GM23338 (cell line): ENCODE measurements around the gene SMG6. TPM values are rescaled to one million over a fixed set of nuclear protein-coding genes. Genes with fewer than 3 reads are reported as not detected.
A peak's percentile ranks its signal among the peaks of the same experiment; 100 is the strongest.

Source experiments
- ATAC-seq: fragments of 200-7000 bp; cut with Tn5 transposase; 3 replicates; pipeline ENCODE4 v1.9.1; 2020
- DNase-seq: peaks from one replicate; pipeline ENCODE4 v3.0.0-alpha.2; 2015; ENCODE audit warnings: low spot score
- H2AFZ ChIP-seq: fragments of 200-600 bp; sonication (generic); 2 replicates; pipeline ENCODE4 v1.8.0; 2016; ENCODE audit warnings: antibody characterized with exemption, mild to moderate bottlenecking, moderate library complexity
- H3F3A ChIP-seq: fragments of 200-600 bp; sonication (generic); replicated peaks from 2 replicates; pipeline ENCODE4 v1.8.0; 2017; ENCODE audit warnings: antibody characterized with exemption, mixed run types, low read depth
- H3K27ac ChIP-seq: fragments of 200-600 bp; sonication (generic); 2 replicates; pipeline ENCODE4 v1.6.1; 2016; ENCODE audit warnings: low read depth
- H3K27me3 ChIP-seq: fragments of 200-600 bp; sonication (generic); 2 replicates; pipeline ENCODE4 v1.8.0; 2016; ENCODE audit warnings: mild to moderate bottlenecking, mixed run types, moderate library complexity; ENCODE audit not compliant: insufficient read depth
- H3K36me3 ChIP-seq: fragments of 200-600 bp; sonication (generic); 2 replicates; pipeline ENCODE4 v1.8.0; 2016; ENCODE audit warnings: mild to moderate bottlenecking; ENCODE audit not compliant: insufficient read depth
- H3K4me1 ChIP-seq: fragments of 200-600 bp; sonication (generic); 2 replicates; pipeline ENCODE4 v1.8.0; 2016; ENCODE audit warnings: mild to moderate bottlenecking, moderate library complexity; ENCODE audit not compliant: insufficient read depth
- H3K4me2 ChIP-seq: fragments of 200-600 bp; sonication (generic); 2 replicates; pipeline ENCODE4 v1.7.1; 2017; ENCODE audit warnings: mixed run types
- H3K4me3 ChIP-seq: fragments of 200-600 bp; sonication (generic); 2 replicates; pipeline ENCODE4 v1.6.1; 2016; ENCODE audit warnings: mixed run types
- H3K79me2 ChIP-seq: fragments of 200-600 bp; sonication (generic); replicated peaks from 2 replicates; pipeline ENCODE4 v1.8.0; 2017; ENCODE audit warnings: mild to moderate bottlenecking; ENCODE audit not compliant: insufficient read depth
- H3K9me2 ChIP-seq: fragments of 200-600 bp; sonication (generic); 2 replicates; pipeline ENCODE4 v1.8.0; 2017; ENCODE audit not compliant: insufficient read depth
- H4K20me1 ChIP-seq: fragments of 200-600 bp; sonication (generic); replicated peaks from 2 replicates; pipeline ENCODE4 v1.8.0; 2017; ENCODE audit warnings: mild to moderate bottlenecking; ENCODE audit not compliant: insufficient read depth
- H3K27ac Mint-ChIP-seq: 2 replicates; pipeline ENCODE4 v1.8.0; 2020; ENCODE audit warnings: inconsistent platforms, mild to moderate bottlenecking, moderate library complexity, mixed read lengths
- H3K27me3 Mint-ChIP-seq: 3 replicates; pipeline ENCODE4 v1.8.0; 2022; ENCODE audit warnings: low read depth, mild to moderate bottlenecking, moderate library complexity, mixed read lengths, inconsistent platforms; ENCODE audit not compliant: insufficient read depth, poor library complexity
- H3K36me3 Mint-ChIP-seq: 3 replicates; pipeline ENCODE4 v1.8.0; 2021; ENCODE audit warnings: low read depth, mild to moderate bottlenecking, inconsistent platforms, moderate library complexity, mixed read lengths
- H3K4me1 Mint-ChIP-seq: 3 replicates; pipeline ENCODE4 v1.8.0; 2020; ENCODE audit warnings: mild to moderate bottlenecking, inconsistent platforms, mixed read lengths
- H3K4me3 Mint-ChIP-seq: 3 replicates; pipeline ENCODE4 v1.8.0; 2021; ENCODE audit warnings: moderate library complexity, mild to moderate bottlenecking, inconsistent platforms, mixed read lengths
- H3K9me3 Mint-ChIP-seq: 3 replicates; pipeline ENCODE4 v1.8.0; 2020; ENCODE audit warnings: moderate library complexity, mild to moderate bottlenecking, inconsistent platforms, mixed read lengths
- CREB1 ChIP-seq: fragments of 250-450 bp; sonication (Bioruptor Pico); IDR thresholded peaks from 2 replicates; pipeline ENCODE4 v1.5.0; 2020; ENCODE audit warnings: low read depth, mild to moderate bottlenecking, moderate library complexity
- CTCF ChIP-seq, 2 experiments: fragments of 200-600 bp in 1 of 2; sonication (generic) in 1 of 2; conservative IDR thresholded peaks; 2 replicates each; pipeline versions ENCODE4 v1.5.1 to v1.6.1; 2016 to 2017; ENCODE audit warnings: antibody characterized with exemption in 2 of 2, low read depth in 2 of 2, mild to moderate bottlenecking in 2 of 2, moderate library complexity in 1 of 2
- ETS1 ChIP-seq: IDR thresholded peaks from 2 replicates; pipeline ENCODE4 v1.6.1; 2016; ENCODE audit warnings: antibody characterized with exemption
- EZH2 ChIP-seq: fragments of 200-600 bp; sonication (generic); IDR thresholded peaks from one replicate; pipeline ENCODE4 v1.8.0; 2017; ENCODE audit warnings: antibody characterized with exemption, mild to moderate bottlenecking, low read depth; ENCODE audit not compliant: unreplicated experiment
- EZH2phosphoT487 ChIP-seq: fragments of 200-600 bp; sonication (generic); IDR thresholded peaks from one replicate; pipeline ENCODE4 v1.8.1; 2018; ENCODE audit warnings: antibody characterized with exemption; ENCODE audit not compliant: unreplicated experiment
- JUNB ChIP-seq: IDR thresholded peaks from one replicate; pipeline ENCODE4 v1.6.1; 2016; ENCODE audit warnings: antibody characterized with exemption; ENCODE audit not compliant: unreplicated experiment
- NANOG ChIP-seq: IDR thresholded peaks from 2 replicates; pipeline ENCODE4 v1.6.1; 2016; ENCODE audit warnings: antibody characterized with exemption, borderline replicate concordance
- POLR2AphosphoS5 ChIP-seq: IDR thresholded peaks from 2 replicates; pipeline ENCODE4 v1.6.1; 2016; ENCODE audit warnings: antibody characterized with exemption, low read depth
- REST ChIP-seq: IDR thresholded peaks from one replicate; pipeline ENCODE4 v1.6.1; 2018; ENCODE audit warnings: antibody characterized with exemption; ENCODE audit not compliant: unreplicated experiment
- STAT1 ChIP-seq: IDR thresholded peaks from one replicate; pipeline ENCODE4 v1.6.1; 2016; ENCODE audit warnings: antibody characterized with exemption; ENCODE audit not compliant: unreplicated experiment
- ZNF114 ChIP-seq: fragments of 250-450 bp; sonication (Bioruptor Pico); IDR thresholded peaks from 2 replicates; pipeline ENCODE4 v1.5.0; 2020; ENCODE audit warnings: mild to moderate bottlenecking, moderate library complexity
- ZNF331 ChIP-seq: fragments of 250-450 bp; sonication (Bioruptor Pico); IDR thresholded peaks from 2 replicates; pipeline ENCODE4 v1.5.0; 2020; ENCODE audit warnings: low read depth, mild to moderate bottlenecking, moderate library complexity
- ZNF462 ChIP-seq: fragments of 250-450 bp; sonication (Bioruptor Pico); IDR thresholded peaks from 2 replicates; pipeline ENCODE4 v1.5.0; 2020; ENCODE audit warnings: mild to moderate bottlenecking, moderate library complexity
- polyA plus RNA-seq: library from polyadenylated mRNA; unstranded; fragments of >200 nt; fragmentation: Nextera tagmentation; extraction: Ambion mirVana; gene quantifications from 2 replicates; pipeline ENCODE4 v1.2.1, GENCODE V29; 2016
- total RNA-seq: library from RNA; depleted of rRNA; stranded (reverse); fragments of >200 nt; shearing (Covaris generic); gene quantifications from 2 replicates; pipeline ENCODE4 v1.2.3, GENCODE V29; 2014

Gene SMG6
- total and polyA plus RNA-seq, 2 experiments from 2014 or later: 10.4 to 43.1 TPM

- Histone ChIP-seq H3K79me2 (no peaks in the 10 kb centered on the region), H3K36me3 (no peaks in the 10 kb centered on the region), H3K9me2 (no peaks in the 10 kb centered on the region), H2AFZ (no peak overlapping the region), H3K27me3 (no peaks in the 10 kb centered on the region), H3K4me2 (no peak overlapping the region), H3K4me1 (0 out of 2 replicates have a peak, but pooled peaks cover 8% of the 10 kb centered on the region), H3F3A (no peaks in the 10 kb centered on the region), H4K20me1 (peaks cover 8% of the 10 kb centered on the region), H3K4me3 (no peak overlapping the region), H3K27ac (peak overlapping the region; percentile 74)
- Mint-ChIP-seq H3K9me3 (no peaks in the 10 kb centered on the region), H3K4me1 (peaks cover 17% of the 10 kb centered on the region), H3K36me3 (peaks cover 3% of the 10 kb centered on the region; the same call in 2 of the 3 replicates), H3K4me3 (no peak overlapping the region), H3K27ac (peak overlapping the region; percentile 60; the same call in 1 of the 2 replicates), H3K27me3 (peaks cover 2% of the 10 kb centered on the region)
- peak; percentile 53 for ATAC-seq
- no peak for TF ChIP-seq NANOG
- TF ChIP-seq POLR2AphosphoS5: no peak
- no peak for TF ChIP-seq EZH2
- no peak for TF ChIP-seq JUNB
- TF ChIP-seq ZNF331: no peak
- no peak for TF ChIP-seq EZH2phosphoT487
- TF ChIP-seq ZNF114 (CRISPR knock-in tag): no peak
- TF ChIP-seq REST: no peak
- no peak for TF ChIP-seq ZNF462 (CRISPR knock-in tag)
- no peak for TF ChIP-seq ETS1
- TF ChIP-seq CREB1: no peak
- TF ChIP-seq STAT1: no peak
- no peak for TF ChIP-seq CTCF (conservative IDR thresholded peaks at IDR 0.05; ENCODE audit: low read depth in 2 of 2)
- DNase-seq: peak; percentile 25
These were observed 122.2 kb downstream of the SMG6 start for GRCh38 chr17:2181206-2181896.
